Endothelial cell of umbilical vein (primary cell): ENCODE results near the gene ADAM8. TPM values are rescaled to one million over a fixed set of nuclear protein-coding genes. Genes with fewer than 3 reads are reported as not detected.

Experiments
- BruUV-seq: library from RNA; stranded (reverse); fragments of 400-500 nt; replicated peaks from 2 replicates; lab custom pipeline; 2021; lab: Mats Ljungman, UMichigan
- CTCF ChIA-PET: fragments of 300-600, 350-600 bp; sonication (Branson Sonifier 250); formaldehyde crosslinking; loops from one replicate; lab custom pipeline; 2021; ENCODE audit warnings: antibody characterized with exemption, inconsistent platforms; lab: Charles Lee
- POLR2A ChIA-PET: fragments of 300-600, 350-600 bp; sonication (Branson Sonifier 250); formaldehyde crosslinking; loops from one replicate; lab custom pipeline; 2021; ENCODE audit warnings: antibody characterized with exemption, inconsistent platforms; lab: Charles Lee
- DNase-seq: peaks from one replicate; pipeline ENCODE4 v3.0.0-alpha.2; 2011; ENCODE audit warnings: low read depth, low spot score
- FAIRE-seq: peaks from 2 replicates; lab custom pipeline; 2011; peaks lifted over from hg19 to GRCh38; lab: Jason Lieb, UNC
- H2AFZ ChIP-seq: 2 replicates; pipeline ENCODE4 v1.6.0; 2012; ENCODE audit warnings: low read depth, low read length, control low read depth, inconsistent platforms
- H3K27ac ChIP-seq: 2 replicates; pipeline ENCODE4 v1.5.1; 2011; ENCODE audit warnings: low read depth, mild to moderate bottlenecking, control low read depth, low read length, moderate library complexity; ENCODE audit not compliant: insufficient read depth
- H3K27me3 ChIP-seq, 2 experiments: 2 replicates each; pipeline versions ENCODE4 v1.6.0 to v1.6.1; 2011; ENCODE audit warnings: low read length in 2 of 2, mixed read lengths in 1 of 2; ENCODE audit not compliant: control insufficient read depth in 2 of 2, insufficient read depth in 2 of 2
- H3K36me3 ChIP-seq, 2 experiments: 2 replicates in 1 of 2; 3 replicates in 1 of 2; pipeline ENCODE4 v1.5.1; 2011; ENCODE audit warnings: low read length in 2 of 2, mild to moderate bottlenecking in 1 of 2, moderate library complexity in 1 of 2; ENCODE audit not compliant: control insufficient read depth in 2 of 2, insufficient read depth in 2 of 2; ENCODE audit errors: extremely low read depth in 1 of 2
- H3K4me1 ChIP-seq: 3 replicates; pipeline ENCODE4 v1.5.1; 2011; ENCODE audit warnings: mild to moderate bottlenecking, low read length; ENCODE audit not compliant: control insufficient read depth, insufficient read depth; ENCODE audit errors: extremely low read depth
- H3K4me2 ChIP-seq: 2 replicates; pipeline ENCODE4 v1.6.1; 2011; ENCODE audit warnings: low read length, control low read depth, mixed read lengths; ENCODE audit not compliant: insufficient read depth
- H3K4me3 ChIP-seq, 3 experiments: fragments of 200-600 bp in 1 of 3; sonication (generic), shearing (Covaris generic) in 1 of 3; replicated peaks in 1 of 3; 2 replicates each; pipeline ENCODE4 v1.5.1; 2011 to 2016; ENCODE audit warnings: control low read depth in 3 of 3, low read length in 3 of 3, mild to moderate bottlenecking in 2 of 3, inconsistent platforms in 1 of 3, low read depth in 1 of 3, moderate library complexity in 1 of 3; ENCODE audit not compliant: insufficient read depth in 1 of 3
- H3K79me2 ChIP-seq: 2 replicates; pipeline ENCODE4 v1.6.0; 2012; ENCODE audit warnings: low read length, inconsistent platforms; ENCODE audit not compliant: control insufficient read depth, insufficient read depth
- H3K9ac ChIP-seq: replicated peaks from 2 replicates; pipeline ENCODE3; 2011; ENCODE audit warnings: low read length, control low read depth; ENCODE audit not compliant: insufficient read depth; ENCODE audit errors: extremely low read depth
- H3K9me1 ChIP-seq: replicated peaks from 3 replicates; pipeline ENCODE4 v1.6.0; 2011; ENCODE audit warnings: mild to moderate bottlenecking, low read length; ENCODE audit not compliant: control insufficient read depth, insufficient read depth; ENCODE audit errors: extremely low read depth
- H3K9me3 ChIP-seq: replicated peaks from 2 replicates; pipeline ENCODE4 v1.5.1; 2012; ENCODE audit warnings: low read length, inconsistent platforms; ENCODE audit not compliant: control insufficient read depth, insufficient read depth
- H4K20me1 ChIP-seq: replicated peaks from 2 replicates; pipeline ENCODE3; 2011; ENCODE audit warnings: mild to moderate bottlenecking, low read length; ENCODE audit not compliant: control insufficient read depth, insufficient read depth; ENCODE audit errors: extremely low read depth
- CTCF ChIP-seq, 2 donors: IDR thresholded peaks; 1 replicate in 1 of 2; 2 replicates in 1 of 2; pipeline ENCODE4 v1.5.1; 2011; ENCODE audit warnings: low read length in 2 of 2, mild to moderate bottlenecking in 2 of 2, moderate library complexity in 2 of 2, control low read depth in 1 of 2, inconsistent platforms in 1 of 2, low read depth in 1 of 2; ENCODE audit not compliant: insufficient read depth in 1 of 2; ENCODE audit errors: extremely low read depth in 1 of 2
- EZH2 ChIP-seq: IDR thresholded peaks from 2 replicates; pipeline ENCODE4 v1.6.1; 2012; ENCODE audit warnings: borderline replicate concordance, low read depth, mild to moderate bottlenecking, moderate library complexity, low read length, inconsistent platforms; ENCODE audit not compliant: severe bottlenecking
- FOS ChIP-seq: IDR thresholded peaks from 2 replicates; pipeline ENCODE4 v1.6.1; 2011; ENCODE audit warnings: mild to moderate bottlenecking, low read length, moderate library complexity, borderline replicate concordance; ENCODE audit not compliant: insufficient read depth
- GATA2 ChIP-seq: IDR thresholded peaks from 2 replicates; pipeline ENCODE4 v1.7.0; 2011; ENCODE audit warnings: low read depth, mild to moderate bottlenecking, moderate library complexity, mixed read lengths, low read length; ENCODE audit not compliant: insufficient read length, insufficient read depth
- JUN ChIP-seq: IDR thresholded peaks from 2 replicates; pipeline ENCODE4 v1.6.1; 2011; ENCODE audit warnings: borderline replicate concordance, low read depth; ENCODE audit not compliant: insufficient read length, insufficient read depth
- MYC ChIP-seq: IDR thresholded peaks from one replicate; pipeline ENCODE4 v1.6.1; 2011; ENCODE audit warnings: mild to moderate bottlenecking, low read depth, low read length
- POLR2A ChIP-seq: IDR thresholded peaks from 2 replicates; pipeline ENCODE4 v1.6.1; 2012; ENCODE audit warnings: low read depth, mild to moderate bottlenecking, control low read depth, low read length
- POLR2AphosphoS5 ChIP-seq: IDR thresholded peaks from 2 replicates; pipeline ENCODE4 v1.6.1; 2012; ENCODE audit warnings: low read depth, mild to moderate bottlenecking, control low read depth, low read length, moderate library complexity; ENCODE audit not compliant: insufficient read depth
- dilution Hi-C: fragments of 300-500 bp; cut with MboI; formaldehyde crosslinking; loops from one replicate; pipeline ENCODE4 v1.15.0; 2019; ENCODE audit warnings: low sequenced_read_pairs; ENCODE audit not compliant: extremely low pct_ligation_motif_present
- intact Hi-C: fragments of 100-400 bp; cut with micrococcal nuclease; formaldehyde crosslinking; loops from one replicate; pipeline ENCODE4 v1.10.0; 2022
- polyA plus RNA-seq, 4 experiments: library from polyadenylated mRNA; depleted of rRNA in 3 of 4; stranded (reverse) in 3 of 4; unstranded in 1 of 4; fragments of >200 nt; gene quantifications; 2 replicates each; pipeline versions ENCODE4 v1.2.1 to v1.2.3, GENCODE V29; 2011 to 2012; ENCODE audit warnings: missing spikeins in 1 of 4
- total RNA-seq: library from RNA; stranded (reverse); gene quantifications from 2 replicates; pipeline ENCODE4 v1.2.3, GENCODE V29; 2021
- TF ChIP-seq, protein P1 (sequence below): IDR thresholded peaks from 2 replicates; pipeline ENCODE4 v1.6.1; 2011; ENCODE audit not compliant: insufficient read depth, insufficient read length

Gene ADAM8
- total and polyA plus RNA-seq, 2 donors (not counting 3 experiments of a cell fraction or from before 2014, with no cell fraction given), result 0.51 to 0.55 TPM

- Histone ChIP-seq H2AFZ (no peak overlapping the region), H3K4me3 (no peak overlapping the region), H3K9me3 (no peaks in the 10 kb centered on the region), H3K9ac (no peak overlapping the region), H3K36me3 (peaks cover 3 to 5% of the 10 kb centered on the region in 2 experiments), H3K27me3 (no peaks in the 10 kb centered on the region), H3K4me2 (no peak overlapping the region), H3K9me1 (no peaks in the 10 kb centered on the region), H3K27ac (no peak overlapping the region), H3K79me2 (peaks cover 26% of the 10 kb centered on the region), H4K20me1 (no peaks in the 10 kb centered on the region), H3K4me1 (peaks cover 7% of the 10 kb centered on the region)
- FAIRE-seq (no peak), DNase-seq (no peak)
- TSS peak; percentile 23 for BruUV-seq
- ChIA-PET POLR2A (no interaction called here), CTCF (interaction anchor here (1.3 kb wide), 1 partner anchor 20 kb away, joined by 4 read pairs; no protein-coding TSS in a partner anchor)
- dilution Hi-C loops (no loop called here), intact Hi-C loops (loop anchor here (1.0 to 10.0 kb wide), 4 partner anchors 14 to 645 kb away; partner anchors contain the start of genes ECHS1 and MTG1)
- TF ChIP-seq EZH2 (no peak), POLR2A (no peak), GATA2 (no peak), FOS (no peak), MYC (no peak), CTCF (IDR thresholded peaks at IDR 0.05; ENCODE audit: extremely low read depth in 1 of 2, insufficient read depth in 1 of 2, low read depth in 1 of 2, low read length in 2 of 2) (no peak), POLR2AphosphoS5 (no peak), JUN (no peak)
- TF ChIP-seq, protein P1, sequence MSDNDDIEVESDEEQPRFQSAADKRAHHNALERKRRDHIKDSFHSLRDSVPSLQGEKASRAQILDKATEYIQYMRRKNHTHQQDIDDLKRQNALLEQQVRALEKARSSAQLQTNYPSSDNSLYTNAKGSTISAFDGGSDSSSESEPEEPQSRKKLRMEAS, result no peak
These were observed 33.2 kb upstream of the ADAM8 start for GRCh38 chr10:133309720-133310398.
